Mesothelial cell of epicardium (in vitro differentiated cells): ENCODE measurements around the gene OPCML. TPM values are rescaled to one million over a fixed set of nuclear protein-coding genes. Genes with fewer than 3 reads are reported as not detected.

Experiments used
- DNase-seq, 2 experiments: peaks; one replicate each; pipeline ENCODE4 v3.0.0; 2021; ENCODE audit warnings: low spot score in 2 of 2; ENCODE audit not compliant: unreplicated experiment in 2 of 2
- H3K27ac Mint-ChIP-seq: 2 replicates; pipeline ENCODE4 v1.8.0; 2021; ENCODE audit warnings: mixed read lengths
- H3K27me3 Mint-ChIP-seq: 2 replicates; pipeline ENCODE4 v1.8.0; 2021; ENCODE audit warnings: low read depth, mixed read lengths
- H3K36me3 Mint-ChIP-seq: 2 replicates; pipeline ENCODE4 v1.8.0; 2021; ENCODE audit warnings: mixed read lengths
- H3K4me1 Mint-ChIP-seq: 2 replicates; pipeline ENCODE4 v1.8.0; 2021; ENCODE audit warnings: mixed read lengths
- H3K4me3 Mint-ChIP-seq: 2 replicates; pipeline ENCODE4 v1.8.0; 2021; ENCODE audit warnings: mild to moderate bottlenecking, moderate library complexity, mixed read lengths
- H3K9me3 Mint-ChIP-seq: 2 replicates; pipeline ENCODE4 v1.8.0; 2021; ENCODE audit warnings: mixed read lengths
- total RNA-seq: library from RNA; stranded (reverse); gene quantifications from 3 replicates; pipeline ENCODE4 v1.2.1, GENCODE V29; 2021
- TF ChIP-seq, protein P1 (sequence below): fragments of 200-600 bp; sonication (generic); IDR thresholded peaks from one replicate; pipeline ENCODE4 v1.5.0; 2021; ENCODE audit warnings: antibody characterized with exemption; ENCODE audit not compliant: unreplicated experiment

OPCML gene
- total RNA-seq, 1 donor from 2014 or later, result 3.0 TPM

DNA sequence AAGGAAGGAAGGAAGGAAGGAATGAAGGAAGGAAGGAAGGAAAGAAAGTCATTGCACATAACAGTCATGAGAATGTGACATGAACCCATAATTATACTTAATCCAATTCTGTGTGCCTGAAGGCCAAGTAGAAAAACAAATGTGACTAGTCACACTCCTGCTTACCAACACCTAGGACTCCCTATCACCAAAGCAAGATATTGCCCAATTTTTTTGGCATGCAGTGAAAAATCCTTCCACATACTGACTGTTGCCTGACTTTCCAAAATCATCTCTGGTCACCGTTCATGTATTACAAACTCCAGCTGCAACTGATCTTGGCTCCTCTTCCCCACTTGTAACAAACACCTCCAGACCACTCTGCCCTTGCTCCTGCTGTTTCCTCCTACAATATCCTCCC is 516.8 kb downstream of the OPCML start:
- Mint-ChIP-seq H3K27ac (no peak overlapping the region), H3K36me3 (no peaks in the 10 kb centered on the region), H3K27me3 (peaks cover 50% of the 10 kb centered on the region), H3K4me1 (no peaks in the 10 kb centered on the region), H3K9me3 (no peaks in the 10 kb centered on the region), H3K4me3 (no peak overlapping the region)
- no peak for DNase-seq
- TF ChIP-seq, protein P1, sequence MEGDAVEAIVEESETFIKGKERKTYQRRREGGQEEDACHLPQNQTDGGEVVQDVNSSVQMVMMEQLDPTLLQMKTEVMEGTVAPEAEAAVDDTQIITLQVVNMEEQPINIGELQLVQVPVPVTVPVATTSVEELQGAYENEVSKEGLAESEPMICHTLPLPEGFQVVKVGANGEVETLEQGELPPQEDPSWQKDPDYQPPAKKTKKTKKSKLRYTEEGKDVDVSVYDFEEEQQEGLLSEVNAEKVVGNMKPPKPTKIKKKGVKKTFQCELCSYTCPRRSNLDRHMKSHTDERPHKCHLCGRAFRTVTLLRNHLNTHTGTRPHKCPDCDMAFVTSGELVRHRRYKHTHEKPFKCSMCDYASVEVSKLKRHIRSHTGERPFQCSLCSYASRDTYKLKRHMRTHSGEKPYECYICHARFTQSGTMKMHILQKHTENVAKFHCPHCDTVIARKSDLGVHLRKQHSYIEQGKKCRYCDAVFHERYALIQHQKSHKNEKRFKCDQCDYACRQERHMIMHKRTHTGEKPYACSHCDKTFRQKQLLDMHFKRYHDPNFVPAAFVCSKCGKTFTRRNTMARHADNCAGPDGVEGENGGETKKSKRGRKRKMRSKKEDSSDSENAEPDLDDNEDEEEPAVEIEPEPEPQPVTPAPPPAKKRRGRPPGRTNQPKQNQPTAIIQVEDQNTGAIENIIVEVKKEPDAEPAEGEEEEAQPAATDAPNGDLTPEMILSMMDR, result no peak

DNA sequence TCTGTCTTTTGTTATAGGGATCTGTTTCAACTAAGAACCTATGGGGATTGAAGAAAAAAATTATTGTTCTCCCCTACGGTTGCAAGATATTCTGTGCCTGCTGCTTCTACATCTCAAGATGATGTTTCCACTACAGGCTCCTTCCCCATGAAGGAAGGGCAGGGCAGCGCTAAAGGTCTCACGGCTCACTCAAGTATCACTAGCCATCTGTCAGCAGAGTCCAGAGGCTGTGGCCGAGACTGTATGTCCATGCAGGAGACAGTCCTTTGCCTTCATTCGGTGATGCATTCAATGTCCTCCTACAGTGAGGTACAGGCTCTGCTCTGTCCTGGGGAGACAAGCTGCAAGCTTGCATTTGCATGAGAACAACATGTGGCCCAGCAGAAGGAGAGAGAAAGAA is 518.0 kb downstream of the OPCML start:
- peaks cover 54% of the 10 kb centered on the region for H3K27me3 Mint-ChIP-seq
- no peaks in the 10 kb centered on the region for H3K9me3 Mint-ChIP-seq
- DNase-seq, result no peak
- H3K4me1 Mint-ChIP-seq, result no peaks in the 10 kb centered on the region
- H3K36me3 Mint-ChIP-seq, result no peaks in the 10 kb centered on the region
- H3K4me3 Mint-ChIP-seq, result no peak overlapping the region
- H3K27ac Mint-ChIP-seq, result no peak overlapping the region
- TF ChIP-seq, protein P1, result no peak

DNA sequence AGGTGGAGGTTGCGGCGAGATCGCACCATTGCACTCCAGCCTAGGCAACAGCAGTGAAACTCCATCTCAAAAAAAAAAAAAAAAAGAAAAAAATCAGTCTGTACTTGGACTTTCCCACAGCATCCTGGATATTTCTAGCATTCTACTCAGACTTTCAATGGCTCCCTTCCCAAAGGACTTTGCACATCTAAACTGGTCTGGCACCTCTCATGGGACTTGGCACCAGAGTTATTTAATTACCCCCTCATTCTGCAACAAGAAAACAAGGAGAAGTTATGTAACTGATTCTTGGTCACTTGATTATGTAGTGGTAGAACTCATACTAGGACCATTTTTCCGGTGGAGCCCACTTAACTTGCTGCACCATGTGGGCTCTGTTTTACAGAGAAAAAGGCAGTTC is 519.5 kb downstream of the OPCML start:
- no peak for DNase-seq
- no peaks in the 10 kb centered on the region for H3K9me3 Mint-ChIP-seq
- H3K36me3 Mint-ChIP-seq, result no peaks in the 10 kb centered on the region
- TF ChIP-seq, protein P1, result no peak
- peaks cover 59% of the 10 kb centered on the region for H3K27me3 Mint-ChIP-seq
- no peak overlapping the region for H3K27ac Mint-ChIP-seq
- no peak overlapping the region for H3K4me3 Mint-ChIP-seq
- no peaks in the 10 kb centered on the region for H3K4me1 Mint-ChIP-seq

DNA sequence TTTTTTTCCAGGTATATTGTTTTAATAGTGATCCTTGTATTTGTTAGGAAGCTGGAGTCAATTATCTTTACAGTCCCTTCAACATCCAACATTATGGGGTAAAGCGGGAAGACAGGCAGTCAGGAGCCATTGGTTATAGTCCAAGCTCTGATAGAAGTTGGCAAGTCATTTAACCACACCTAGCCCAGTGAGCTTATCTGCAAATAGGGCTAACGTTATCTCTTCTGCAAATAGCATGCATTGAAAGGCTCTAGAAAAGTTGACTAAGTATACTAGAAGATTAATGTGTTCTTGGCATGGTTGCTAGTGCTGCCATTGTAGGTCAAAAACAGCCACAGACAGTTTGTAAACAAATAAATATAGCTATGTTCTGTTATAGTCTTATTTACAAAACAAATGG is 520.7 kb downstream of the OPCML start:
- H3K27ac Mint-ChIP-seq, result no peak overlapping the region
- no peak for DNase-seq
- TF ChIP-seq, protein P1, result no peak
- no peak overlapping the region for H3K4me3 Mint-ChIP-seq
- peaks cover 63% of the 10 kb centered on the region for H3K27me3 Mint-ChIP-seq
- H3K4me1 Mint-ChIP-seq, result no peaks in the 10 kb centered on the region
- H3K9me3 Mint-ChIP-seq, result no peaks in the 10 kb centered on the region
- no peaks in the 10 kb centered on the region for H3K36me3 Mint-ChIP-seq

DNA sequence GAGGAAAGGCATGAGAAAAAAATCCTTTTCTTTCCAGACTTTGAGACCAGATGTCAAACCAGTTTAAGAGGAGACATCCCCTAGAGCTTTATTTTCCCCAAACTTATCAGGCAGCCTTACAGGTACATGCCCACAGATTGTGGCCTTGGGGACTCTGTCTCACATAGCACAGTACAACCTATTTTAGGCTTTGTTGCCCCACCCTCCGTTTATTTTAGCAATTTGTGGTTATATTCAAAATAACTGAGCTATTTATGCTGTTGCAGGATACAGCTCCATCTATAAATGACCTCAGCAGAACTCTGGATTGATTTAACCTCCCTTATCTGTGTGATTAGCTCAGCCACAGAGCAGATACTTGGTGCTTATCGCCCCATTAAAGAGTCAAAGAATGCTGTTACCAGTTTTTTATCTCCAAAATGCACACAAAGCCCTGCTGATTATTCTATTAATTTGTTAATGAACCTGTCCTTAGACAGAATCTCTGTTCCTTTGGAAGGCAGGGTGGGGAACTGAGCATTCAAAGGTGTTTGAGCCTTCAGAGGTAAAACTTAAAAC is 525.2 kb downstream of the OPCML start:
- Mint-ChIP-seq H3K36me3 (no peaks in the 10 kb centered on the region), H3K9me3 (peaks cover 25% of the 10 kb centered on the region), H3K4me1 (no peaks in the 10 kb centered on the region), H3K27me3 (peaks cover 46% of the 10 kb centered on the region), H3K27ac (no peak overlapping the region), H3K4me3 (no peak overlapping the region)
- TF ChIP-seq, protein P1, result no peak
- DNase-seq, result no peak

DNA sequence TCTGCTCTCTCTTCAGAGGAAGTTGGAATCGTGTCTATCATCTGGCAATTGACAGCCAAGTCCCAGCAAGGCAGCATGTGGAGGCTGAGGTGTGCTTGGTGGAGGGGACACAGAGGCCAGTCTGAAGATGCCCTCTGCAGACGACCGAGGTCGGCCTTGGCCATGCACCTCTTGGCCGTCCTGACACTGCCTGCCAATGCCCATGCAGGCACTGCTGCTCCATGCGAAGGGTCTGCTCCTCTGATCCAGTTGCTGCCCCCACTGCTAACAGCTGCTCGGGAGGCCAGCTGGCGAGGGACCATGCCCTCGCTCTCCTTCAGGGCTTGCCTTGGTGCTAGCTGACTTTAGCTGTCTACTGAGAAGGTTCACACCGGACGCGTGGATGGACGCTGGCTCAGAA is 527.9 kb downstream of the OPCML start:
- Mint-ChIP-seq H3K36me3 (no peaks in the 10 kb centered on the region), H3K27ac (no peak overlapping the region), H3K4me3 (no peak overlapping the region), H3K27me3 (peaks cover 32% of the 10 kb centered on the region), H3K4me1 (no peaks in the 10 kb centered on the region), H3K9me3 (peaks cover 33% of the 10 kb centered on the region)
- DNase-seq, result no peak
- TF ChIP-seq, protein P1, result no peak
